Fibroblast of gingiva (primary cell): ENCODE data around the gene RHEX.
A peak's percentile ranks its signal among the peaks of the same experiment; 100 is the strongest.
"Not testable (repeated sequence)": the region's sequence is repeated elsewhere in the genome, so short reads cannot be mapped to it uniquely, and the experiment has no call there.

Source experiments
- DNase-seq: peaks from one replicate; pipeline ENCODE4 v3.0.0-alpha.2; 2011; ENCODE audit warnings: low read depth

RHEX gene, protein sequence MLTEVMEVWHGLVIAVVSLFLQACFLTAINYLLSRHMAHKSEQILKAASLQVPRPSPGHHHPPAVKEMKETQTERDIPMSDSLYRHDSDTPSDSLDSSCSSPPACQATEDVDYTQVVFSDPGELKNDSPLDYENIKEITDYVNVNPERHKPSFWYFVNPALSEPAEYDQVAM

DNA sequence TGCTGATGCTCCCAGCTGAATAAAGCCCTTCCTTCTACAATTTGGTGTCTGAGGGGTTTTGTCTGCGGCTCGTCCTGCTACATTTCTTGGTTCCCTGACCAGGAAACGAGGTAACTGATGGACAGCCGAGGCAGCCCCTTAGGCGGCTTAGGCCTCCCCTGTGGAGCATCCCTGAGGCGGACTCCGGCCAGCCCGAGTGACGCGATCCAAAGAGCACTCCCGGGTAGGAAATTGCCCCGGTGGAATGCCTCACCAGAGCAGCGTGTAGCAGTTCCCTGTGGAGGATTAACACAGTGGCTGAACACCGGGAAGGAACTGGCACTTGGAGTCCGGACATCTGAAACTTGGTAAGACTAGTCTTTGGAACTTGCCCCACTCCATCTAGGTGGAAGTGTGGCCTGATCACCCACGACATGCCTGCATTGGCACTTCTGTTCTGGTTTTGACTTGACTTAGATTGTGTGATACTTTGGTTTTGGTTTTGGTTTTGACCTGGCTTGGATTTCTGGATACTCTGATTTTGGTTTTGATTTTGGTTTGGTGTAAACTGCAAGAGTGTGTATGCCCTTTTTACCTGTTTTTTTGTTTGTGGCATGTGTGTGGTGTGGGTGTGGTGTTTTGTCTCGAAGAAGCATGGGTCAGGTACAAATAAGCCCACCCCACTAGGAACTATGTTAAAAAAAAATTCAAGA lies at the start of gene RHEX:
Gene RHEX, plus strand, starts transcription at position 255 of the 692 bp plus-strand sequence. CDS start 44,656 bp downstream, outside the sequence.
- not testable (repeated sequence) for DNase-seq

DNA sequence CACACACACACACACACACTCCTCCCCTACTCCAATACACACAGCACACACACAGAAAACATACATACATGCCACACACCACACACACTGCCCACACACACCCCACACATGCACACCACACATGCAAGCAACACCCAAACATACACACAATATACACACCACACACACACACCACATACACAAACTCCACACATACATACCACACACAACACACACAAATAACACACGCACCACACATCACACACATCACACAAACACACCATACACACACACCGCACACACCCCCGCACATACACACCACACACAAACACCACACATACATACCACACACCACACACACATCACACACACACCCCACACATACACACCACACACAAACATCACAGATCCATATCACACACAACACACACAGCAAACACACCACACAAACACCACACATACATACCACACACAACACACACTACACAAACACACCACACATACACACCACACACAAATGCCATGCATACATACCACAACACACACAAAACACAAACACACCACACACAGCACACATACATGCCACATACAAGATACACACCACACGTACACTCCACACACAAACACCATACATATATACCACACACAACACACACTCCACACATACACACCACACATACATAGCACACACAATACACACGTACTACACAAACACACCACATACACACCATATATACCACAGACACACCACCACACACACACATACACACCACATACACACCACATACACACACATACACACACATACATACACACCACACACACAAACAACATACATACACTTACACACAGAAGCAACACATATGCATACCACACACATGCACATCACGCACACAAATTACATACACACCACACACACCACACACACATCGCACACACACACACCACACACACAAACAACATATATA lies 48.8 kb upstream of the RHEX start:
- no peak for DNase-seq

DNA sequence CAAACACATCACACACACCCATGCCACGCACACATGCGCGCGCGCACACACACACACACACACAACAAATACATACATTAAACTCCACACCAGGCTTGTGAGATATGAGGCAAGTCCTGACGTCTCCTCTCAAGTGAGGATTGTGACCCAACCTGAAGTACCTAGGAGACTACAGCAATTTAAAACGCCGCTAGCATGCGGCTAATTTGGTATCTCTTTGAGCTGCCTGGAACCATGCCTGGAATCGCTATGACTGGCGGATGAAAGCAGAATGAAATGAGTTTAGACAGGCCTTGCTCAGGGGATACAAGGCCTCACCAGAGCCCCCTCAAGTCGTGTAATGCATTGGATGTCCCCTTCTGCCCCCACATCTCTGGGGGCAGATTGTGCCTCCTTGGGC lies 48.1 kb upstream of the RHEX start:
- no peak for DNase-seq

DNA sequence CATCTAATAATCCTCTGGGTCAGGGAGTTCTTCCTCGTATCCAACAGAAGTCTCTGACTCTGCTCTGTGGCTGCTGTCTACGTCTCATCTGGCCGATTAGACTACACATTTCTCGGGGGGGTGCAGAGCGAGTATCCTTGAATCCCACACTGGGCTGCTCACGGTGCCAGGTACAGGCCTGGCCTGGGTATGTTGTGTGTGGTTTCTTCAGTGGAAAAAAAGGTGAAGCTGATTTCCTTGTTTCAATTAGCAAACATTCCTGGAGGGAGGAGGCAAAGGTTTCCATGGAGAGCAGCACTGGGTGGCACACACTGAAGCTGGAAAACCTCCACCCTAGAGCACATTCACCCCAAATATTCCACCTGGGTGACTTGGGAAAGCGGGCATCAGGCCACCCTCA lies 47.7 kb upstream of the RHEX start:
- no peak for DNase-seq

DNA sequence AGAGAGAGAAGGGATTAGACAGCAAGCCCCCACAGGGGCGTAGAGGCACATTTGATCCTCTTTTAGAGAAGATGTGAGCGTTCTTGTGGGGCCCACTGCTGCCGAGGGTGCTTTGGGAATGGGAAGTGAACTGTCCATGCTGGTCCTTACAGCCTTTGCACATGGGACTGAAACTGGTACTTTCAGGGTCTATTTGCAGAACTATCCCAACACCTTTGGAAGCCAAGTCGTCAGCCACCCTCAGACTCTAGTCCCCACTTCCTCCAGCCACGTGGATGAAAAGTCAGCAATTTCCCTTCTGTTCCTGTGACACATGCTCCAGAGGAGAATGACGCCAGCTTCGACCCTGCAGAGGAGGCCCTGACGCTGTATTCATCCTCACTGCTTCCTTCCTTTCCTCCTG lies 47.2 kb upstream of the RHEX start:
- no peak for DNase-seq

DNA sequence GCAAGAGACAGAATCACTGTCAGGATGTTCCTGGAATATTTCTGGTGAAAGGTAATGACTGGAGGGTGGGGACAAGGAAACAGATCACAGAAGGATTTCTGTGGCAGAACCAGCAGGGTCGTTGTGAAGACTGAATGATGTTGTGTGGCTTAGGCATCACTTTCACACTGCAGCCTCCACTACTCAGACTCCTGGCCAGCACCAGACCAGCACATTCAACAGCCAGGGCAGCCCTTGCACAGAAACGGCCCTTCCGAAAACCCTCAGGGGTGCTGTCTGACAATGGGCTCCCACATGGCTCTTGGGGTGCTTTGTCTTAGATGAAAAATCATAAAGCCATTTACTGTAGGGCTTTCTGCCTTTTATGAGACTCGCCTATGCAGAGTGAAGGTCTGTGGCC lies 46.0 kb upstream of the RHEX start:
- no peak for DNase-seq

DNA sequence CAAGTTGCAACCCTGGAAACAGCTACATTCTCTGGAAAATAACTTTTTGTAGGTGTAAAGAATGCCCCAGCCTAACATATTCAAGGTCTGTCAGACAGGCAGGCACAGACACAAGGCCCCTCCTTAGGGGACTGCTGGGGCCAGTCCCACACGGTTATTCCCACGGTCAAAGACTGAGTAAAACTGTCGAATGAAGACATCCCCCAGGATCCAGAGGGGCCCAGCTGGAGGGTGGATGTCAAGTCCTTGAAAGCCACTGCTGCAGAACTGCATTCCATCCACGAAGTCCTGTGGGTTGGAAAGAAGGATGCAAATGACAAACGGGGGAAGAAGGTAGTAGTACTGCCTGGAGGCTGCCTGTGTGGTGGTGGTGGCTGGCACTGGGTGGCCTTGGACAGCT lies 42.9 kb upstream of the RHEX start:
- DNase-seq: no peak

DNA sequence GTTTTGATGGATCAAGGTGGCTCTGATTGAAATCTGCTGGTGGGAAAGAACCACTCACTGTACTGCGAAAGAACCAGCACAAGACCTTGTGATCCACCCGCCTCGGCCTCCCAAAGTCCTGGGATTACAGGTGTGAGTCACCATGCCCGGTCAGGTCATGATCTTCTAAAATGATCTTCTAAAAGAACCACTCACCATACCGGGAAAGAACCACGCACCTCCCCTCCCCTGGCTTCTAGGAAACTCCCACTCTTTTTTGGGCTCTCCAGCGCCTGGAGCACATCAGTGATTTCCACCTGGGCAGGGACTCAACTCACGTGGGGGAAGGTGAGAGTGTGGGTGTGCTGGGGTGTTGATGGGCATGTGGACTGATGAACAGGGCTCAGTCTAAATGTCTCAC lies 41.9 kb upstream of the RHEX start:
- DNase-seq: no peak

DNA sequence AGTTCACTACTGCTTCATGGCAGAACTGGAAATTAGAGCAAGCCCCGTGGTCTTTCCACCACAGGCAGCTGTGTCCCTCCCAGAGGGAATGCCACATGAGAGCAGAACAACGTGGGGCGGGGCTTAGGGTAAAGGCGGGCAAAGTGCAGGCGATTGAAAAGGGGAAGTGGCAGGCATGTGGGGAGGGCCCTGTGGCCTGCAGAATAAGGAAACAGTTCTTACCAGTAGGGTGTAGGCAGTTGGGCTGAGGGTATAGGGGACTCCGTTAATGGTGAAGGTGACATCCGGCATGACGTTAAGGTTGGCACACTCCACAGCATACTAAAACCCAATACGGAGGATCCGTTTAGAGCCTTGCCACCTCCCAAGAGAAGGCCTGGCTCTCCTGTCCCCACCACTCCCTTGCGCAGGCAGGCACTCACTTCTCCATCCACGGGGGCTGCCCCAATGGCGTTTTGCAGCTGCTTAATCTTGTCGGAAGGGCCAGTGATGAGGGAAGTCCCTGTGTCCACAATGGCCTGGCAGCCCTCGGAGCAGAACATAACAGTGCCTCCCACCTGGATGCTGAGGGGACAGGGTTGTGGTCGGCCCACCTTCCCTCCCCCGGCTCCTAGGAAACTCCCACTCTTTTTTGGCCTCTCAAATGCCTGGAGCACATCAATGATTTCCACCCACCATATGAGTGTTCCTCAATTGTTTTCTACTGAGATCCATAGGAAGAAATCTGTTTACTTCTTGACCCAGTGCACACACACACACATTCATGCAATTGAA lies 40.7 kb upstream of the RHEX start:
- DNase-seq: no peak

DNA sequence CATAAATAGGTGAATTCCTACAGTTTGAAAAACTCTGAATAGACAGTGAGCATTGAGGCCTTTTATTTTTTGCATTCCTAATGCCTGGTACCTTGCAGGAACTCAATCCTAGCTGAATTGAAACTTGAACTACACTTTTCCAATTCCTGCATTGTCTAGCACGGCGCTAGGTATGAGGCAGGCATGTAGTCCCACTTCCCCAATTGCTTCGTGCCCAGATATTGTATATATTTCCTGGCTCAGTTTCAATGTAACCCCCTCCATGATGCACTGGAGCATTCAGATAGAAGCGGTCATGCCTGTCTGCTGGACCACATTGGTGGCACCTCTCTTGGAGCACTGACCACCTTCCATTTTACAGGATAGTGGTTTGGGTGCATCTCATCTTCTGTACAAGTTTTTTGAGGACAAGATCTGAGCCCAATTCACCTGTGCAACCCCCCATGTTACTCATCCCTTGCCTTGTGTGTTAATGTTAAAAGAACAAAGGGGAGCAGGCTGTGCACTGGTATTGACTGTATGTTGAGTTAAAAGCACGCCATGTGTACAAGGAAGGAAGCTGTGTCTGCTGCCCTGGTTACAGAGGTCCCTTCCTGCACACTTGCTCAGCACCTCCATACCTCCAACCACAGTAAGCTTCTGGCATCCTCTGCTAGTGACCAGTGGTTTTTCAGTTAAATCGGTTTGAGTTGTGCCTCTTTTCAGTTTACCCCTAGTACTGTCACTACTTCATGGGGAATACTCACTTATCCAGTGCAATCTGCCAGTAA lies 39.8 kb upstream of the RHEX start:
- no peak for DNase-seq

DNA sequence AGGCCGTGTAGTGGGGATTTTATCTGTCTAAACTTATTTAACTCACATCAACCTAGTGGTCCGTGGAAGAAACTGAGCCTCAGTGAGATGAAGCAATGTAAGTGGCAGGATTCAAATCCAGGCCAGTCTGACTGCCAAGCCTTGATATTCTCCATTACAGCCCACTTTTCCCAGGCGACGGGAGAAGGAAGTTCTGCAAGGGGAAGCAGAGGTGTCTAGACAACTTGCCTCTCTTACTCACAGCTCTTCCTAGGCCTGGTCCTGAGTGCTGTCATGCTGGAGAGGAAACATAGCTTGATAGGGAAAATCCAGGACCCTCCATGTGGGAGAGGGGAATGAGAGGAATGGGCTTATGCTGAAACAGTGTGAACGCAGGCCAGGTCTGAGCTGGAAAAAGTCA lies 38.4 kb upstream of the RHEX start:
- DNase-seq: no peak

DNA sequence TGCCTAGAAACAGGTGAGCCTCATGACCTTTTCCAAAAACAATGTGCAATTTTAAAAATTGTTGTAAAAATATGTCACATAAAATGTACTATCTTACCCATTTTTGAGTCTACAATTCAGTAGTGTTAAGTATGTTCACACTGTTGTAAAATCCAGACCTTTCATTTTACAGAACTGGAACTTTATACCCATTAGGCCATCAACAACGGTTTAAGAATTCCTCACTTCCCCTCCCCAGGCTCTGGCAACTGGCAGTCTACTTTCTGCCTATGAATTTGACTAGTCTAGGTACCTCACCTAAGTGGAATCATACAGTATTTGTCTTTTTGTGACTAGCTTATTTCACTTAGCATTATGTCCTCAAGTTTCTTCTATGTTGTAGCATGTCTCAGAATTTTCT lies 37.9 kb upstream of the RHEX start:
- no peak for DNase-seq

DNA sequence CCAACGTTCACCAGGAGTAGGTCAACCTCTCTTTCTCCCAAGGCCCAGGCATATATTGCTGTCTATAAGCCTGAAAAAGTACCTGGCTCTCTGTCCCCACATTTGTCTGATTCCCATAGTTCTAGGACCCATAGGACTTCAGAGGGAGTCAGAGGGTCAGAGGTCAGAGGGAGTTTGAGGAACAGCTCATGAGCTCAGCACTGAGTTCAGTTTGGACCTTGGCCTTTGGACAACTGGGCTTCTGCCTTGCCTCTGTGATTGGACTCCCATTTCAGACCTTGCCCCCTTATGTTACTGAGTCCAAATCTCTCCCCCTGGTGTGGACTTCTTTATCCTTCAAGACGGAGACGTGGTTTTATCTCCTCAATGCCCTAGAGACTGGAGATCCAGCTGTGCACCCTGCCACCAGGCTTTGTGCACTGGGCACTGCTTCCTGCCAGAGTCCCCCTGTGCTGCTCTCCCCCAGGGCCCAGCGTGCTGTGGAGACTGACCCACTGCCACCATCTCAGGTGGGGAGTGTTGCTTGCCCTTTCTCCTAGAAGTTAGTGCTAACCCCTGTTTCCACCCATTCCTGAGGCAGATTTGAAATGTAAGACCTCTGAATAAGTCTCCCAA lies 32.5 kb upstream of the RHEX start:
- DNase-seq: no peak

DNA sequence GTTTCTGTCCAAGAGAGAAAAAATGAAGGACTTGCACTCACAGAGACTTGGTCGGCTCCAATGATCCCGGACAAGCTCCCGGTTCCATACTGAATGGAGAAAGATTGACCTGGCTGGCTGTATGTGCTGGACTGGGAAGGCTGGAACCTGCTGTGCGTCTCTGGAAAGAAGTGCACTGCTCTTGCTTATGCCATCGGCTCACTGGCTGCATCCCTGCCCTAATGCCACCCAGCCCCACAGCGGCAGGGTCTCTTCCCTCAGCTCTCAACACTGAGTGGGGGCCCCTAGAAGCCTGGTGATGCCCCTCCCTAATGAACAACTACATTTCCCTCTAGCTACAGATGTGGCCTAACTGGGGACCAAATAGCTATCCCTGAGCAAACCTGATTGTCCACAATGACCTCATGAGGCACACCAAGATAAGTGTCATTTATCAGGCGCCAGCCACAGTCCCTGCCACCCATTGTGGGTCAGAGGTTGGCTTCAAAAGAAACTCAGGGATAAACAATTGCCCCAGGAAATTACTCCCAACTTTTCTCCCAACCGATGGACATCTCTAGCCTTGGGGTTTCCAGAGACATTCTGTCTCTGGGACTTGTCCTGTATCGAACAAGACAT lies 31.9 kb upstream of the RHEX start:
- DNase-seq: no peak

DNA sequence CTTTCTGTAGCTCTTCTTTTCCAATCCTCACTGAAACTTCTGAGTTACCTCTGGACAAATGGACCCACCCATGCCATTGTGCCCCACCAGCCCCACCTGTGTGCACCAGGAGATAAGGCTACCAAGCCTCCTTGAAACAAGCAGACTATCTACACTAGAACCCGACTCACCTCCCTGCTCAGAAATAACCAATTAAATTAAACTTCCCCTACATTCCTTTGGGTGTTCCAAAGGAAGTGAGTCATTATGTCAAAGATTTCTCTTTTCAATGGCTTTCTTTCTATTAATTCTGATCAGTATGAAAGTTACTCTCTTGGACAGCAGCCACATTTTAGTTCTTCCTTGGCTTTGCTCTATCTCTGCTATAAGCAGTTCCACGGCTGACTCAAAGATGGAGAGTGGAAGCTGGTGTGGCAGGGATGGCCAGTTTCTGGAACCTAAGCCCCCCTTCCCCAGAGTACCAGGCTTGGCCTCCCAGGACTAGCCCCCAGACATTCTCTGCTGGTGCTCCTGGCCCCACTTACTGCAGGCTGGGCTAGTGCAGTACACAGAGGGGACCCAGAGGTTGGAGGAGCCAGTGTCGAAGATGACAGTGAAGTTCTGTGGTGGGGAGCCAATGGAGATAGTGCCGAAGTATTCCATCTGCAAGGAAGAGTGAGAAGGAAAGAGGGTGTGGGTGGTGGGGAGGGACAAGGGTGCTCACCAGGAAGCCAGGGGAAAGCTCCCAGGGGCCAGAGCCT lies 31.2 kb upstream of the RHEX start:
- DNase-seq: no peak

DNA sequence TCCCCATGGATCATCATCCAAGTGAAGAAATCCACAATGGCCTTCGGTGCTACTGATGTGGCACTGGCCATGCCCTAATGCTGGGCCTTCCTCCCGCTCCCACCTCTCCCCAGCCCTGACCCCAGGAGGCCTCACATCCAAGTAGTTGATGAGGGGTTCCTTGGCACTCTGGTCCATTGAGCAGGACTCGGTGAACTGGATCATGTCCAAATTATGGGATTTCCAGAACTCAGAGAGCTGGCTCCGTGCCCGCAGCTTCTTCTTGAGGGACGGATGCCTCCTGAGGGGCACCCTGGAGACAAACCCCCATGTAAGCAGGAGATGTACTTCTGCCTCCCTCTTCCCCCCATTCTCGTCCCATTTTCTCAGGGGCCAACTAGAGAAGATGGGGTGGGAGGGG lies 30.2 kb upstream of the RHEX start:
- DNase-seq: no peak

DNA sequence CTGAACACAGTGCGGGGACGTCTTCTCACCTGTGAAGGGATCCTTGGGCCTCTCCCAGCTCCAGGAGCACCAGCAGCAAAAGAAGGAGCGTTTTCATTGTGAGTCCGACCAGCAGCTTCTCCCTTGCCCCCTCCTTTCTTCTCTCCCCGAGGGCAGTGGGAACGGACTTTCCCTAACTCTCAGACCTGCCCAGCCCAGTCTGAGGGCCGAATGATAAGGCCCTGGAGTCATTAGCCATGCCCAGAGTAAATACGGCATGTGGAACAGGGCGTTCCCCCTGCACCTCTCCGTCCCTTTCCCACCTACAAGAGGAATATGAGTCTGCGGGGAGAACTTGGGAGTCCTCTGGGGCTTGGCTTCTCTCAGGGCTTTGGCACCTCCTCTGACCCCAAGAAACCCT lies 29.3 kb upstream of the RHEX start, which contains the start of gene CTSE:
Gene CTSE, minus strand, starts transcription at position 201 of the 400 bp plus-strand sequence. Its CDS starts 104 bp downstream, at position 97.
- no peak for DNase-seq

DNA sequence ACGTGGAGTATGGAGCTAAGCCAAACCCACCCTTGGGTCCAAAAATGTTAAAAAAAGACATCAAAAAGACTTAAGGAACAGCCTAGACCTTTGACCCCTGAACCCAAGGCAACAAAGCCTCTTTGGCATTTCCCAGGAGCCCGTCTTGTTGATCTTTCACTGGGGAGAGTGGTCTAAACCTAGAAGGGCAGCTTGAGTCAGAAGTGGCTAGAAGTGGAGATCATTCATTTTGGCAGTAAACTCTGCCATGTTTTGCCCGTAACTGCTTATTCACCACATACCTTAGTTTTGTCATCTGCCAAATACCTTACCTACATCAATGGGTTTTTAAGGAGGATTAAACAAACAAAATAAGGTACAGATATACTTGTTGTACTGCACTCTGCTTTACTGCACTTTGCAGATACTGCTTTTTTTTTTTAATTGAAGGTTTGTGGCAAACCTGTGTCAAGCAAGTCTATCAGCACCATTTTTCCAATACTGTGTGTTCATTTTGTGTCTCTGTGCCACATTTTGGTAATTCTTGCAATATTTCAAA lies 27.6 kb upstream of the RHEX start:
- DNase-seq: no peak

DNA sequence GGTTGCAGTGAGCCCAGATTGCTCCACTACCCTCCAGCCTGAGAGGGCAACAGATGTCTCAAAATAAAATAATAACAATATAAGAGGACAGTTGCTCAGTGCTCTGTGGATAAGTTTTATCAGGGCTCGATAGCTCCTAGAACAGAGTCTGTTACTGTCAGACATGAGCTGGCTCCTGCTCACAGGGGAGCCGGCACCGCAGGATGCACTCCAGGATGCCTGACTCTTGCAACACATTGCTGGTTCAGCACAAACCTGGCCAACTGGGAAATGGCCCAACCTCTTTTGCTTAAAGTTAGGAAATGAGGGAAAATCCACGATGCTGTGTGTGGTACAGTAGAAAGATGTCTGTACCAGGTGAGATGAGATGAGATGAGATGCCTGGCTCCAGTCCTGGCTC lies 23.5 kb upstream of the RHEX start:
- peak; percentile 48 for DNase-seq
